ENCODE results near the gene LMX1B.

DNA sequence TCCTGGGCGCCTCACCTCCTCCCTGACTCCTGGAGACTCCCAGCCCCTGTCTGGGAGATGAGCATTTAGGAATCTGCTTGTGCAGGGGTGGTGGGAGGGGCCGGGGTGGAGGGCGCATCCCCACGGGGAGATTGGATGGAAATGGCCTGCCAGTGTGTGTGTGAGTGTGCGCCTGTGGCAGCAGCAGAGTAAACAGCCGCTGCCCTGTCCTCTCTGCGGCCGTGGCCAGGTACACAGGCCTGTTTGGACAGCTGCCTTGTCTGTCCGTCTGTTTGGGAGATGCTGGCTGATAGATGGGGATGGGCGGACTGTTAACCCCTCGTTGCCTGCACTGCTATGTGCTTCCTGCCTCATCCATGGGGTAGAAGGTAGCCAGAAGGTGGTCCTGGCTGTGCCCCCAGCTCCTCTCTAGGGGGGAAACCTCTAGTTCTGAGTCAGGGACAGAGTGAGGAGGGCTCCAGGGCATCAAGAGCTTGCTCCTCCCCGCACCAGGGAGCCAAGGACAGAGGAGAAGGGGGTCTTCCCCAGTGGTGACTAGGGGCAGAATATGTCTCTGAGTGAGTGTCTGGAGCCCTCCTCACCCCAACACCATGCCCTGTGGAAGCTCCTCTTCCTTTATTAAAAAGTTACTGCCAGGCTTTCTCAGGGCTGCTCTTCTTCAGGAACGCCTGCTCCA is 60.1 kb downstream of the LMX1B start:
- TF ChIP-seq, protein P1, sequence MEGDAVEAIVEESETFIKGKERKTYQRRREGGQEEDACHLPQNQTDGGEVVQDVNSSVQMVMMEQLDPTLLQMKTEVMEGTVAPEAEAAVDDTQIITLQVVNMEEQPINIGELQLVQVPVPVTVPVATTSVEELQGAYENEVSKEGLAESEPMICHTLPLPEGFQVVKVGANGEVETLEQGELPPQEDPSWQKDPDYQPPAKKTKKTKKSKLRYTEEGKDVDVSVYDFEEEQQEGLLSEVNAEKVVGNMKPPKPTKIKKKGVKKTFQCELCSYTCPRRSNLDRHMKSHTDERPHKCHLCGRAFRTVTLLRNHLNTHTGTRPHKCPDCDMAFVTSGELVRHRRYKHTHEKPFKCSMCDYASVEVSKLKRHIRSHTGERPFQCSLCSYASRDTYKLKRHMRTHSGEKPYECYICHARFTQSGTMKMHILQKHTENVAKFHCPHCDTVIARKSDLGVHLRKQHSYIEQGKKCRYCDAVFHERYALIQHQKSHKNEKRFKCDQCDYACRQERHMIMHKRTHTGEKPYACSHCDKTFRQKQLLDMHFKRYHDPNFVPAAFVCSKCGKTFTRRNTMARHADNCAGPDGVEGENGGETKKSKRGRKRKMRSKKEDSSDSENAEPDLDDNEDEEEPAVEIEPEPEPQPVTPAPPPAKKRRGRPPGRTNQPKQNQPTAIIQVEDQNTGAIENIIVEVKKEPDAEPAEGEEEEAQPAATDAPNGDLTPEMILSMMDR (conservative IDR thresholded peaks at IDR 0.05 in 1 of 2, IDR thresholded peaks at IDR 0.05 in 1 of 2; ENCODE audit: extremely low read depth in 1 of 2, insufficient read depth in 1 of 2, low read depth in 1 of 2, low read length in 2 of 2): no peak
- TF ChIP-seq EZH2 (IDR thresholded peaks at IDR 0.05; ENCODE audit: borderline replicate concordance, low read length): no peak

Measured in mammary epithelial cell (primary cell).